ENCODE measurements around the gene TPD52L1.

- TF ChIP-seq CTCF (conservative IDR thresholded peaks at IDR 0.05; ENCODE audit: low read depth in 2 of 2), result no peak
- no peak for TF ChIP-seq POLR2AphosphoS5 (IDR thresholded peaks at IDR 0.05; ENCODE audit: low read depth)
- no peak for TF ChIP-seq EZH2phosphoT487 (IDR thresholded peaks at IDR 0.05; ENCODE audit: unreplicated experiment)
- TF ChIP-seq ZNF114 (CRISPR knock-in tag; IDR thresholded peaks at IDR 0.05), result no peak
- no peak for TF ChIP-seq NANOG (IDR thresholded peaks at IDR 0.05; ENCODE audit: borderline replicate concordance)
- no peak for TF ChIP-seq EZH2 (IDR thresholded peaks at IDR 0.05; ENCODE audit: low read depth, unreplicated experiment)
- TF ChIP-seq REST (IDR thresholded peaks at IDR 0.05; ENCODE audit: unreplicated experiment), result no peak
- TF ChIP-seq STAT1 (IDR thresholded peaks at IDR 0.05; ENCODE audit: unreplicated experiment), result no peak
- no peak for TF ChIP-seq CREB1 (CRISPR knock-in tag; IDR thresholded peaks at IDR 0.05; ENCODE audit: low read depth)
These were observed 44.3 kb downstream of the TPD52L1 start for GRCh38 chr6:125197795-125198269.

Measured in GM23338 (cell line).